GM12878 (cell line): ENCODE measurements around the gene FBXW8. TPM values are rescaled to one million over a fixed set of nuclear protein-coding genes. Genes with fewer than 3 reads are reported as not detected.

Experiments used
- ATAC-seq: fragments of 200-7000 bp; cut with Tn5 transposase; 3 replicates; pipeline ENCODE4 v1.9.1; 2020; ENCODE audit warnings: mild to moderate bottlenecking, moderate library complexity
- BruUV-seq: library from RNA; stranded (reverse); fragments of 400-500 nt; replicated peaks from 2 replicates; lab custom pipeline; 2021; lab: Mats Ljungman, UMichigan
- CTCF ChIA-PET: fragments of 300-600 bp; sonication (Branson Sonifier 250); formaldehyde crosslinking; extraction: SDS; loops from one replicate; lab custom pipeline; 2021; ENCODE audit warnings: inconsistent platforms; lab: Yijun Ruan, JAX
- POLR2A ChIA-PET: fragments of 350-600 bp; formaldehyde crosslinking; extraction: SDS; loops from one replicate; lab custom pipeline; 2021; ENCODE audit warnings: inconsistent platforms; lab: Charles Lee
- RAD21 ChIA-PET: fragments of 300-600 bp; sonication (Branson Sonifier 250); formaldehyde crosslinking; loops from one replicate; lab custom pipeline; 2023; ENCODE audit warnings: antibody characterized with exemption; ENCODE audit not compliant: unreplicated experiment; lab: Charles Lee
- SMC1A ChIA-PET: fragments of 300-600 bp; sonication (Branson Sonifier 250); formaldehyde crosslinking; loops from one replicate; lab custom pipeline; 2023; ENCODE audit not compliant: unreplicated experiment, uncharacterized antibody; lab: Charles Lee
- DNase-seq: peaks from one replicate; pipeline ENCODE4 v3.0.0-alpha.2; 2011; ENCODE audit warnings: low read depth, low spot score
- FAIRE-seq: peaks from 3 replicates; lab custom pipeline; 2011; peaks lifted over from hg19 to GRCh38; lab: Jason Lieb, UNC
- H2AFZ ChIP-seq: 2 replicates; pipeline ENCODE4 v1.6.0; 2011; ENCODE audit warnings: low read depth, low read length, control low read depth; ENCODE audit not compliant: control insufficient read depth
- H3K27ac ChIP-seq: 2 replicates; pipeline ENCODE4 v1.5.1; 2011; ENCODE audit warnings: control low read depth; ENCODE audit not compliant: control insufficient read depth, insufficient read depth
- H3K27me3 ChIP-seq, 2 experiments: replicated peaks in 1 of 2; 2 replicates each; pipeline versions ENCODE4 v1.6.0 to v1.6.1; 2011; ENCODE audit warnings: low read length in 1 of 2; ENCODE audit not compliant: control insufficient read depth in 2 of 2, insufficient read depth in 2 of 2
- H3K36me3 ChIP-seq, 2 experiments: 2 replicates each; pipeline ENCODE4 v1.5.1; 2011; ENCODE audit warnings: low read length in 1 of 2; ENCODE audit not compliant: control insufficient read depth in 2 of 2, insufficient read depth in 2 of 2
- H3K4me1 ChIP-seq: 2 replicates; pipeline ENCODE4 v1.6.1; 2011; ENCODE audit warnings: mild to moderate bottlenecking, low read length, moderate library complexity, mixed read lengths; ENCODE audit not compliant: control insufficient read depth, insufficient read depth
- H3K4me2 ChIP-seq: 2 replicates; pipeline ENCODE4 v1.6.0; 2011; ENCODE audit warnings: control low read depth; ENCODE audit not compliant: control insufficient read depth, insufficient read depth
- H3K4me3 ChIP-seq: fragments of 200-600 bp; sonication (generic); 2 replicates; pipeline ENCODE4 v1.5.1; 2016
- H3K79me2 ChIP-seq: 2 replicates; pipeline ENCODE4 v1.6.0; 2011; ENCODE audit warnings: low read length; ENCODE audit not compliant: control insufficient read depth, insufficient read depth
- H3K9ac ChIP-seq: 2 replicates; pipeline ENCODE4 v1.8.0; 2011; ENCODE audit warnings: low read length, control low read depth, mixed read lengths; ENCODE audit not compliant: control insufficient read depth, insufficient read depth
- H3K9me3 ChIP-seq: replicated peaks from 3 replicates; pipeline ENCODE4 v1.5.1; 2011; ENCODE audit warnings: mild to moderate bottlenecking, low read length; ENCODE audit not compliant: control insufficient read depth, insufficient read depth
- H4K20me1 ChIP-seq: 2 replicates; pipeline ENCODE4 v1.6.0; 2011; ENCODE audit not compliant: control insufficient read depth, insufficient read depth
- CBFB ChIP-seq: IDR thresholded peaks from 2 replicates; pipeline ENCODE4 v1.6.1; 2016; ENCODE audit warnings: antibody characterized with exemption, low read depth
- CBX5 ChIP-seq: sonication (generic); IDR thresholded peaks from 2 replicates; pipeline ENCODE4 v1.6.1; 2016; ENCODE audit warnings: low read depth, moderate library complexity, mild to moderate bottlenecking, inconsistent platforms
- HCFC1 ChIP-seq: fragments of 150-350 bp; IDR thresholded peaks from 2 replicates; pipeline ENCODE4 v1.6.1; 2014; ENCODE audit warnings: low read length
- HDGF ChIP-seq: fragments of 450-650 bp; IDR thresholded peaks from 2 replicates; pipeline ENCODE4 v1.6.1; 2016; ENCODE audit warnings: antibody characterized with exemption
- IRF3 ChIP-seq: fragments of 450-650 bp; IDR thresholded peaks from 2 replicates; pipeline ENCODE4 v1.6.1; 2014; ENCODE audit warnings: mild to moderate bottlenecking
- KAT2A ChIP-seq: conservative IDR thresholded peaks from 2 replicates; pipeline ENCODE4 v1.6.1; 2011; ENCODE audit warnings: low read depth, low read length; ENCODE audit not compliant: control insufficient read depth
- MTA2 ChIP-seq: fragments of 450-650 bp; IDR thresholded peaks from 2 replicates; pipeline ENCODE4 v1.6.1; 2016; ENCODE audit warnings: low read depth, mild to moderate bottlenecking, moderate library complexity
- MYB ChIP-seq: fragments of 150-350 bp; IDR thresholded peaks from 2 replicates; pipeline ENCODE4 v1.6.1; 2014; ENCODE audit warnings: mild to moderate bottlenecking, low read depth, low read length, borderline replicate concordance
- MYC ChIP-seq: IDR thresholded peaks from 2 replicates; pipeline ENCODE4 v1.6.1; 2011; ENCODE audit warnings: mild to moderate bottlenecking, low read length, moderate library complexity, inconsistent platforms; ENCODE audit not compliant: insufficient read depth, insufficient replicate concordance, insufficient read length, severe bottlenecking
- NFYA ChIP-seq: IDR thresholded peaks from 2 replicates; pipeline ENCODE4 v1.6.1; 2011; ENCODE audit warnings: low read depth, mild to moderate bottlenecking, low read length, improper control_type of control experiment, borderline replicate concordance
- NR2C1 ChIP-seq: fragments of 450-650 bp; IDR thresholded peaks from 2 replicates; pipeline ENCODE4 v1.6.1; 2017; ENCODE audit warnings: antibody characterized with exemption, mild to moderate bottlenecking, moderate library complexity
- NR2F1 ChIP-seq: fragments of 450-650 bp; conservative IDR thresholded peaks from 2 replicates; pipeline ENCODE4 v1.6.1; 2017; ENCODE audit warnings: mild to moderate bottlenecking
- PAX8 ChIP-seq: fragments of 450-650 bp; IDR thresholded peaks from 2 replicates; pipeline ENCODE4 v1.6.1; 2017; ENCODE audit warnings: mild to moderate bottlenecking, moderate library complexity
- POLR2AphosphoS2 ChIP-seq: IDR thresholded peaks from 2 replicates; pipeline ENCODE4 v1.6.1; 2011; ENCODE audit warnings: low read depth, mild to moderate bottlenecking, low read length, improper control_type of control experiment, moderate library complexity
- TBL1XR1 ChIP-seq: IDR thresholded peaks from 2 replicates; pipeline ENCODE4 v1.6.1; 2012; ENCODE audit warnings: low read depth, low read length, improper control_type of control experiment
- TCF7 ChIP-seq: IDR thresholded peaks from 2 replicates; pipeline ENCODE4 v1.6.1; 2014; ENCODE audit warnings: antibody characterized with exemption, borderline replicate concordance
- USF2 ChIP-seq: IDR thresholded peaks from 2 replicates; pipeline ENCODE4 v1.6.1; 2011; ENCODE audit warnings: low read depth, low read length, improper control_type of control experiment, borderline replicate concordance
- ZBTB33 ChIP-seq: fragments of 450-650 bp; IDR thresholded peaks from 2 replicates; pipeline ENCODE4 v1.6.1; 2017; ENCODE audit warnings: mild to moderate bottlenecking
- ZNF207 ChIP-seq: fragments of 450-650 bp; IDR thresholded peaks from 2 replicates; pipeline ENCODE4 v1.6.1; 2014; ENCODE audit warnings: antibody characterized with exemption, mild to moderate bottlenecking, borderline replicate concordance
- WGBS: methylation state at CpG from one replicate; pipeline ENCODE4 v1.1.6; 2016; ENCODE audit warnings: low lambda C conversion rate; ENCODE audit not compliant: insufficient replicate concordance, insufficient coverage; ENCODE audit errors: missing lambda C conversion rate; 5-methylcytosine and 5-hydroxymethylcytosine counted together
- in situ Hi-C: fragments of 300-500 bp; cut with MboI; formaldehyde crosslinking; loops from 9 replicates; pipeline ENCODE4 v1.14.3; 2018; ENCODE audit warnings: mixed read lengths
- intact Hi-C: fragments of 100-400 bp; cut with micrococcal nuclease; formaldehyde crosslinking; loops from one replicate; pipeline ENCODE4 v1.14.2; 2022; ENCODE audit not compliant: unreplicated experiment
- polyA plus RNA-seq, 11 experiments: library from polyadenylated mRNA; depleted of rRNA in 4 of 11; unstranded in 6 of 11; stranded (reverse) in 5 of 11; fragments of >200 nt; fragmentation: Nextera tagmentation in 4 of 11; fragmentation: Illumina TruSeq in 1 of 11; extraction: Ambion mirVana in 4 of 11; extraction: Trizol in 1 of 11; gene quantifications; 1 replicate in 1 of 11; 2 replicates in 10 of 11; pipeline versions ENCODE4 v1.2.1 to v1.2.3, GENCODE V29; 2011 to 2016; ENCODE audit warnings: inconsistent platforms in 2 of 11, missing spikeins in 2 of 11, low read depth in 1 of 11
- total RNA-seq, 4 experiments: library from RNA; depleted of rRNA in 3 of 4; stranded (reverse); fragments of >200 nt in 3 of 4; fragmentation: Illumina TruSeq in 1 of 4; extraction: Trizol in 1 of 4; gene quantifications; 2 replicates each; pipeline versions ENCODE4 v1.2.1 to v1.2.3, GENCODE V29; 2013 to 2021

The FBXW8 gene
- total and polyA plus RNA-seq, 10 of the 15 experiments (the other 5 are each of a cell fraction or from before 2014, with no cell fraction given) = 0.49 to 7.5 (median 4.4) TPM

DNA sequence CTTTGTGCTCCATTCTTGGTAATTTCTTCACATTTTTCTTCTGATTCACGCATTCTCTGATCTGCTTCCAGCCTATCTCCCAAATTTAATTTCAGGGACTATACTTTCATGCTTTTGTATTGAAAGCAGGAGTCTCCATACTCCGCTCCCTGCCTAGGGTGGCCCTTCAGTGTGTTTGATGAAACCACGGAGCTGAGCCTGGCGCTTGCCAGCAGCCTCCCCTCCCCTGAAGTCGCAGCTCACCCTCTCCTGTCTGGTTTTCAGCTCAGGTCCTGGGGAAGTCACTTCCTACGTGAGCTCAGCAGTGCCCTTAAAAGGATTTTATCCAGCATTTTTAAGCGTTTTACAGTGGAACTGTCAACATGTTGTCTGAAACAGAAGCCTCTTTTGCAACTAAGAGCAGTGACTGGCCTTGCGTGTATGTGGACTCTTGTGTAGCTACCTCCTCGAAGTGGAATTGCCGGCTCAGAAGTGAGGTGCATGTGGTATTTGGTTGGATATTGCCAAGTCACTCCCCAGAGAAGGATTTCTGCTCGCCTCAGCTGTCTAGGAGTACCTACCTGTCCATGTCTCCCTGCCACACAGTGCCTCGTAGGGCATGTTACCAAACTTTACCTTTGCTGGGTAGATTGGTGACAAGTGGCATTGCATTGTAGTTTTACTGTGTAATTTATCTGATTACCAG, 109.9 kb downstream of the FBXW8 start:
- Histone ChIP-seq H3K9me3 (no peaks in the 10 kb centered on the region), H3K27me3 (no peaks in the 10 kb centered on the region), H3K4me2 (no peak overlapping the region), H3K79me2 (no peaks in the 10 kb centered on the region), H3K4me1 (no peaks in the 10 kb centered on the region), H4K20me1 (no peaks in the 10 kb centered on the region; the same call in 1 of the 2 replicates), H3K4me3 (no peak overlapping the region), H2AFZ (no peak overlapping the region), H3K36me3 (peaks cover 5 to 10% of the 10 kb centered on the region in 2 experiments), H3K27ac (no peak overlapping the region), H3K9ac (no peak overlapping the region)
- in situ Hi-C loops (no loop called here), intact Hi-C loops (no loop called here)
- TF ChIP-seq TCF7 = no peak
- no peak for TF ChIP-seq KAT2A
- TF ChIP-seq NR2F1 = no peak
- TF ChIP-seq POLR2AphosphoS2 = no peak
- no peak for TF ChIP-seq CBFB
- no peak for TF ChIP-seq NR2C1
- no peak for TF ChIP-seq ZNF207
- no peak for TF ChIP-seq NFYA
- no peak for TF ChIP-seq PAX8
- TF ChIP-seq TBL1XR1 = no peak
- TF ChIP-seq USF2 = no peak
- no peak for TF ChIP-seq CBX5
- TF ChIP-seq HDGF = no peak
- no peak for TF ChIP-seq ZBTB33
- TF ChIP-seq IRF3 = no peak
- no peak for TF ChIP-seq HCFC1
- no peak for TF ChIP-seq MYC
- no peak for TF ChIP-seq MYB
- TF ChIP-seq MTA2 = no peak
- BruUV-seq = no TSS peak
- ChIA-PET SMC1A (interaction anchor here (1.5 to 1.6 kb wide), 3 partner anchors 30 to 99 kb away, joined by 3 to 5 read pairs (median 4); no protein-coding TSS in a partner anchor), RAD21 (no interaction called here), POLR2A (no interaction called here), CTCF (interaction anchor here (0.5 to 1.6 kb wide), 5 partner anchors 10 to 1686 kb away, joined by 3 to 5 read pairs (median 3); no protein-coding TSS in a partner anchor)
- WGBS = 93% methylated on average over 12 of the region's 12 CpGs
- ATAC-seq = no peak
- DNase-seq = no peak
- no peak for FAIRE-seq
